HCT116 (cell line): ENCODE measurements around the gene FSIP1. TPM values are rescaled to one million over a fixed set of nuclear protein-coding genes. Genes with fewer than 3 reads are reported as not detected.

Experiments
- ATAC-seq: fragments of 200-7000 bp; cut with Tn5 transposase; 2 replicates; pipeline ENCODE4 v1.9.1; 2020; ENCODE audit warnings: mild to moderate bottlenecking, moderate library complexity
- BruUV-seq: library from RNA; stranded (reverse); fragments of 400-500 nt; replicated peaks from 2 replicates; lab custom pipeline; 2021; lab: Mats Ljungman, UMichigan
- CTCF ChIA-PET: fragments of 300-600 bp; sonication (Branson Sonifier 250); formaldehyde crosslinking; loops from one replicate; lab custom pipeline; 2021; ENCODE audit warnings: antibody characterized with exemption; lab: Charles Lee
- POLR2A ChIA-PET: fragments of 300-600, 350-600 bp; sonication (Branson Sonifier 250); formaldehyde crosslinking; loops from one replicate; lab custom pipeline; 2021; ENCODE audit warnings: antibody characterized with exemption; lab: Charles Lee
- RAD21 ChIA-PET, 2 experiments: fragments of 300-600 bp; sonication (Branson Sonifier 250); formaldehyde crosslinking; loops; one replicate each; lab custom pipeline; 2023; ENCODE audit warnings: low total read pairs in 2 of 2; ENCODE audit not compliant: uncharacterized antibody in 2 of 2, unreplicated experiment in 2 of 2, low non-redundant PET in 1 of 2; lab: Charles Lee
- DNase-seq: peaks from one replicate; pipeline ENCODE4 v3.0.0-alpha.2; 2010; ENCODE audit warnings: low read depth, low spot score
- H2AFZ ChIP-seq: fragments of 200-600 bp; shearing (Covaris generic), sonication (generic); 2 replicates; pipeline ENCODE4 v1.6.1; 2017; ENCODE audit warnings: low read depth, mixed run types, mixed read lengths, antibody characterized with exemption, low read length; ENCODE audit not compliant: poor library complexity, severe bottlenecking
- H3K27ac ChIP-seq: 2 replicates; pipeline ENCODE4 v1.5.1; 2012; ENCODE audit warnings: low read depth, low read length
- H3K27me3 ChIP-seq: fragments of 200-600 bp; sonication (generic); 2 replicates; pipeline ENCODE4 v1.6.1; 2016; ENCODE audit warnings: mixed run types, low read length, mixed read lengths; ENCODE audit not compliant: insufficient read depth
- H3K36me3 ChIP-seq, 2 experiments: fragments of 200-500 bp in 1 of 2; fragments of 200-600 bp in 1 of 2; sonication (Bioruptor generic) in 1 of 2; sonication (generic) in 1 of 2; 2 replicates each; pipeline versions ENCODE4 v1.5.1 to v1.6.1; 2014 to 2016; ENCODE audit warnings: low read length in 2 of 2, inconsistent platforms in 1 of 2, mixed read lengths in 1 of 2, mixed run types in 1 of 2; ENCODE audit not compliant: insufficient read depth in 2 of 2, control insufficient read depth in 1 of 2
- H3K4me1 ChIP-seq, 2 experiments: fragments of 200-600 bp in 1 of 2; sonication (generic) in 1 of 2; 2 replicates each; pipeline versions ENCODE4 v1.5.1 to v1.6.1; 2012 to 2017; ENCODE audit warnings: low read length in 2 of 2, inconsistent platforms in 1 of 2, mild to moderate bottlenecking in 1 of 2, mixed read lengths in 1 of 2, mixed run types in 1 of 2, moderate library complexity in 1 of 2; ENCODE audit not compliant: insufficient read depth in 2 of 2, control insufficient read depth in 1 of 2
- H3K4me2 ChIP-seq: fragments of 200-600 bp; sonication (generic); 2 replicates; pipeline ENCODE4 v1.6.1; 2017; ENCODE audit warnings: mixed run types, low read length, mixed read lengths
- H3K4me3 ChIP-seq, 2 experiments: fragments of 200-600 bp in 1 of 2; sonication (generic) in 1 of 2; replicated peaks in 1 of 2; 2 replicates each; pipeline ENCODE4 v1.5.1; 2011 to 2016; ENCODE audit warnings: low read length in 2 of 2, control low read depth in 1 of 2, low read depth in 1 of 2, mild to moderate bottlenecking in 1 of 2, mixed read lengths in 1 of 2, mixed run types in 1 of 2
- H3K79me2 ChIP-seq: fragments of 200-600 bp; sonication (generic); 2 replicates; pipeline ENCODE4 v1.6.1; 2017; ENCODE audit warnings: mild to moderate bottlenecking, mixed run types, low read length, moderate library complexity, mixed read lengths; ENCODE audit not compliant: insufficient read depth
- H3K9ac ChIP-seq: fragments of 200-600 bp; sonication (generic); 2 replicates; pipeline ENCODE4 v1.6.1; 2016; ENCODE audit warnings: low read length, mixed read lengths
- H3K9me2 ChIP-seq: fragments of 200-600 bp; sonication (generic), shearing (Covaris generic); 2 replicates; pipeline ENCODE4 v1.6.1; 2017; ENCODE audit warnings: mixed run types, mild to moderate bottlenecking, moderate library complexity; ENCODE audit not compliant: insufficient read depth
- H3K9me3 ChIP-seq, 2 experiments: fragments of 200-500 bp in 1 of 2; fragments of 200-600 bp in 1 of 2; sonication (Bioruptor generic) in 1 of 2; sonication (generic) in 1 of 2; 2 replicates each; pipeline ENCODE4 v1.6.1; 2014 to 2017; ENCODE audit warnings: low read length in 2 of 2, mixed read lengths in 2 of 2, inconsistent platforms in 1 of 2, low read depth in 1 of 2, mild to moderate bottlenecking in 1 of 2, mixed run types in 1 of 2, moderate library complexity in 1 of 2; ENCODE audit not compliant: control insufficient read depth in 1 of 2, insufficient read depth in 1 of 2
- H4K20me1 ChIP-seq: fragments of 200-600 bp; sonication (generic), shearing (Covaris generic); 2 replicates; pipeline ENCODE4 v1.6.1; 2017; ENCODE audit warnings: mixed run types, mild to moderate bottlenecking, moderate library complexity; ENCODE audit not compliant: insufficient read depth
- CBX3 ChIP-seq: IDR thresholded peaks from 2 replicates; pipeline ENCODE4 v1.6.1; 2012; ENCODE audit warnings: low read depth
- EGR1 ChIP-seq: IDR thresholded peaks from 2 replicates; pipeline ENCODE4 v1.6.1; 2012; ENCODE audit warnings: low read depth
- EZH2phosphoT487 ChIP-seq: fragments of 200-600 bp; IDR thresholded peaks from 2 replicates; pipeline ENCODE4 v1.6.1; 2018; ENCODE audit warnings: antibody characterized with exemption, borderline replicate concordance
- JUND ChIP-seq: IDR thresholded peaks from 2 replicates; pipeline ENCODE4 v1.6.1; 2012
- POLR2A ChIP-seq: IDR thresholded peaks from 2 replicates; pipeline ENCODE4 v1.7.0; 2011; ENCODE audit warnings: borderline replicate concordance; ENCODE audit not compliant: insufficient read depth, insufficient read length; ENCODE audit errors: extremely low read depth
- POLR2AphosphoS5 ChIP-seq: IDR thresholded peaks from 2 replicates; pipeline ENCODE4 v1.6.1; 2011; ENCODE audit warnings: mild to moderate bottlenecking, low read depth, low read length, moderate library complexity
- TCF7L2 ChIP-seq: IDR thresholded peaks from 2 replicates; pipeline ENCODE4 v1.7.0; 2011; ENCODE audit warnings: borderline replicate concordance, inconsistent platforms; ENCODE audit not compliant: insufficient read depth, insufficient read length; ENCODE audit errors: extremely low read depth
- ZFX ChIP-seq: fragments of 450-650 bp; IDR thresholded peaks from 2 replicates; pipeline ENCODE4 v1.6.1; 2017
- ZNF274 ChIP-seq: fragments of 200-500 bp; sonication (Bioruptor generic); IDR thresholded peaks from 2 replicates; pipeline ENCODE4 v1.6.1; 2014; ENCODE audit warnings: mild to moderate bottlenecking, low read depth, low read length, inconsistent platforms
- intact Hi-C: fragments of 100-400 bp; cut with micrococcal nuclease; formaldehyde crosslinking; loops from 2 replicates; pipeline ENCODE4 v1.10.0; 2022
- total RNA-seq: library from RNA; stranded (reverse); gene quantifications from one replicate; pipeline ENCODE4 v1.2.1, GENCODE V29; 2021; ENCODE audit not compliant: unreplicated experiment
- TF ChIP-seq, protein P1 (sequence below): IDR thresholded peaks from 2 replicates; pipeline ENCODE4 v1.6.1; 2012; ENCODE audit warnings: low read depth

The FSIP1 gene
- total RNA-seq, 1 experiment from 2014 or later, result 0.42 TPM

DNA sequence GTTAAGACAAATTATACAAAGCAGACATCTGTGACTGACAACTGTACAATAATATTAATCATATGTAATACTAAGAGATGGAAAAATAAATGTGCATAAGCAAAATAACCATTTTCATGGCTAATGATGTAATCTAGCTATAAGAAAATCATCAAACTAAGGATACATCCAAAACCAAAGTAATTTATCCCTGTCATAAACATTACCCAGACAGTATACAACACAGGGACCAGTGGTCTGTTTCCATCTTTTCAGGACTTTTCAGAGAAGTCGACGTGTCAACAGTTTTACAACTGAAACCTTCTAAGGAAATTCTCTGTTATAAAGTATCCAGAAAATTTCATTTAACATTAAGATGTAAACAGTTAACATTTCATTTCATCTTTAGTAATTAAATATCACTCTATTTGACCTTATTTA lies 190.7 kb downstream of the FSIP1 start:
- Histone ChIP-seq H3K4me3 (no peak overlapping the region), H3K9me2 (no peaks in the 10 kb centered on the region), H3K36me3 (peaks cover 12 to 30% of the 10 kb centered on the region in 2 experiments; a peak in 3 of 4 replicates), H4K20me1 (no peaks in the 10 kb centered on the region), H2AFZ (no peak overlapping the region), H3K4me2 (no peak overlapping the region), H3K9me3 (no peaks in the 10 kb centered on the region), H3K79me2 (no peaks in the 10 kb centered on the region), H3K27ac (no peak overlapping the region), H3K4me1 (no peaks in the 10 kb centered on the region), H3K9ac (no peak overlapping the region), H3K27me3 (no peaks in the 10 kb centered on the region)
- intact Hi-C loops, result no loop called here
- ChIA-PET RAD21 (no interaction called here), POLR2A (no interaction called here), CTCF (interaction anchor here (1.0 to 2.6 kb wide), 2 partner anchors 11 to 165 kb away, joined by 3 to 8 read pairs; partner anchors contain the start of gene THBS1)
- DNase-seq (no peak), ATAC-seq (no peak)
- TF ChIP-seq JUND (no peak), EGR1 (no peak), CBX3 (no peak), ZNF274 (no peak), POLR2A (no peak), EZH2phosphoT487 (no peak), POLR2AphosphoS5 (no peak), TCF7L2 (no peak), ZFX (no peak)
- TF ChIP-seq, protein P1, sequence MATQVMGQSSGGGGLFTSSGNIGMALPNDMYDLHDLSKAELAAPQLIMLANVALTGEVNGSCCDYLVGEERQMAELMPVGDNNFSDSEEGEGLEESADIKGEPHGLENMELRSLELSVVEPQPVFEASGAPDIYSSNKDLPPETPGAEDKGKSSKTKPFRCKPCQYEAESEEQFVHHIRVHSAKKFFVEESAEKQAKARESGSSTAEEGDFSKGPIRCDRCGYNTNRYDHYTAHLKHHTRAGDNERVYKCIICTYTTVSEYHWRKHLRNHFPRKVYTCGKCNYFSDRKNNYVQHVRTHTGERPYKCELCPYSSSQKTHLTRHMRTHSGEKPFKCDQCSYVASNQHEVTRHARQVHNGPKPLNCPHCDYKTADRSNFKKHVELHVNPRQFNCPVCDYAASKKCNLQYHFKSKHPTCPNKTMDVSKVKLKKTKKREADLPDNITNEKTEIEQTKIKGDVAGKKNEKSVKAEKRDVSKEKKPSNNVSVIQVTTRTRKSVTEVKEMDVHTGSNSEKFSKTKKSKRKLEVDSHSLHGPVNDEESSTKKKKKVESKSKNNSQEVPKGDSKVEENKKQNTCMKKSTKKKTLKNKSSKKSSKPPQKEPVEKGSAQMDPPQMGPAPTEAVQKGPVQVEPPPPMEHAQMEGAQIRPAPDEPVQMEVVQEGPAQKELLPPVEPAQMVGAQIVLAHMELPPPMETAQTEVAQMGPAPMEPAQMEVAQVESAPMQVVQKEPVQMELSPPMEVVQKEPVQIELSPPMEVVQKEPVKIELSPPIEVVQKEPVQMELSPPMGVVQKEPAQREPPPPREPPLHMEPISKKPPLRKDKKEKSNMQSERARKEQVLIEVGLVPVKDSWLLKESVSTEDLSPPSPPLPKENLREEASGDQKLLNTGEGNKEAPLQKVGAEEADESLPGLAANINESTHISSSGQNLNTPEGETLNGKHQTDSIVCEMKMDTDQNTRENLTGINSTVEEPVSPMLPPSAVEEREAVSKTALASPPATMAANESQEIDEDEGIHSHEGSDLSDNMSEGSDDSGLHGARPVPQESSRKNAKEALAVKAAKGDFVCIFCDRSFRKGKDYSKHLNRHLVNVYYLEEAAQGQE, result no peak
- no TSS peak for BruUV-seq
